HG02642 (cell line): ENCODE data around the gene BAG5.
"Not testable (repeated sequence)": the region's sequence is repeated elsewhere in the genome, so short reads cannot be mapped to it uniquely, and the experiment has no call there.

Experiments
- ATAC-seq: cut with Tn5 transposase; IDR thresholded peaks from one replicate; pipeline ENCODE4 v1.9.1; 2021; ENCODE audit warnings: mild to moderate bottlenecking; ENCODE audit not compliant: unreplicated experiment, poor library complexity

The BAG5 gene

GRCh38 chr14:103512701-103513611 lies 49.5 kb downstream of the BAG5 start:
- ATAC-seq, result no peak

- ATAC-seq, result not testable (repeated sequence)
These were observed 50.3 kb downstream of the BAG5 start for GRCh38 chr14:103512180-103512579.

GRCh38 chr14:103510724-103511693 lies 51.4 kb downstream of the BAG5 start:
- ATAC-seq, result no peak

GRCh38 chr14:103509864-103510723 lies 52.4 kb downstream of the BAG5 start:
- ATAC-seq, result no peak

- no peak for ATAC-seq
These were observed 53.7 kb downstream of the BAG5 start for GRCh38 chr14:103508521-103509329.

GRCh38 chr14:103507751-103508150 lies 54.7 kb downstream of the BAG5 start:
- no peak for ATAC-seq
